DND-41 (cell line): ENCODE results near the gene CARD18.

ENCODE experiments used
- ATAC-seq: fragments of 200-7000 bp; cut with Tn5 transposase; 3 replicates; pipeline ENCODE4 v1.9.1; 2021; ENCODE audit warnings: low read depth; ENCODE audit not compliant: insufficient read depth
- DNase-seq: peaks from one replicate; pipeline ENCODE4 v3.0.0-alpha.2; 2020
- H2AFZ ChIP-seq: 2 replicates; pipeline ENCODE4 v1.6.0; 2012; ENCODE audit warnings: low read depth, low read length
- H3K27ac ChIP-seq: 2 replicates; pipeline ENCODE4 v1.5.1; 2012; ENCODE audit warnings: low read length, inconsistent platforms
- H3K27me3 ChIP-seq: fragments of 200-600 bp; sonication (generic); 2 replicates; pipeline ENCODE4 v1.6.0; 2012; ENCODE audit warnings: low read length, mild to moderate bottlenecking, inconsistent platforms; ENCODE audit not compliant: insufficient read depth, poor library complexity
- H3K36me3 ChIP-seq: 2 replicates; pipeline ENCODE4 v1.5.1; 2012; ENCODE audit warnings: low read length, inconsistent platforms; ENCODE audit not compliant: insufficient read depth
- H3K4me1 ChIP-seq: 2 replicates; pipeline ENCODE4 v1.5.1; 2012; ENCODE audit warnings: mild to moderate bottlenecking, low read length; ENCODE audit not compliant: insufficient read depth
- H3K4me2 ChIP-seq: 2 replicates; pipeline ENCODE4 v1.6.0; 2012; ENCODE audit warnings: mild to moderate bottlenecking, moderate library complexity, low read length, inconsistent platforms; ENCODE audit not compliant: insufficient read depth
- H3K4me3 ChIP-seq, 2 experiments: fragments of 200-600 bp in 1 of 2; shearing (Covaris generic) in 1 of 2; 2 replicates each; pipeline ENCODE4 v1.5.1; 2012 to 2016; ENCODE audit warnings: inconsistent platforms in 2 of 2, low read length in 2 of 2, mild to moderate bottlenecking in 2 of 2, low read depth in 1 of 2, moderate library complexity in 1 of 2
- H3K79me2 ChIP-seq: 2 replicates; pipeline ENCODE4 v1.6.0; 2012; ENCODE audit warnings: low read length, inconsistent platforms; ENCODE audit not compliant: insufficient read depth
- H3K9ac ChIP-seq: 2 replicates; pipeline ENCODE4 v1.6.0; 2012; ENCODE audit warnings: low read depth, mild to moderate bottlenecking, inconsistent platforms, low read length, moderate library complexity
- H3K9me3 ChIP-seq: 2 replicates; pipeline ENCODE4 v1.5.1; 2012; ENCODE audit warnings: low read length, moderate library complexity, mild to moderate bottlenecking, inconsistent platforms; ENCODE audit not compliant: insufficient read depth, severe bottlenecking
- H4K20me1 ChIP-seq: 2 replicates; pipeline ENCODE4 v1.6.0; 2012; ENCODE audit warnings: low read length; ENCODE audit not compliant: insufficient read depth
- CTCF ChIP-seq: IDR thresholded peaks from 2 replicates; pipeline ENCODE4 v1.5.1; 2012; ENCODE audit warnings: borderline replicate concordance, low read length, moderate library complexity, mild to moderate bottlenecking; ENCODE audit not compliant: poor library complexity, severe bottlenecking; ENCODE audit errors: extremely low read depth
- EZH2 ChIP-seq: IDR thresholded peaks from 3 replicates; pipeline ENCODE4 v1.6.1; 2012; ENCODE audit warnings: borderline replicate concordance, low read depth, mild to moderate bottlenecking, moderate library complexity, low read length, inconsistent platforms; ENCODE audit not compliant: severe bottlenecking

The CARD18 gene

GRCh38 chr11:105124756-105125155 lies 14.8 kb downstream of the CARD18 start:
- TF ChIP-seq CTCF (no peak), EZH2 (no peak)
- no peak for ATAC-seq
- no peaks in the 10 kb centered on the region for H3K4me1 ChIP-seq

GRCh38 chr11:105111145-105111944 lies 28.2 kb downstream of the CARD18 start:
- Histone ChIP-seq H3K4me1 (peaks cover 12% of the 10 kb centered on the region), H3K79me2 (no peaks in the 10 kb centered on the region), H3K27ac (no peak overlapping the region), H4K20me1 (no peaks in the 10 kb centered on the region), H2AFZ (peak overlapping the region; percentile 30), H3K9me3 (no peaks in the 10 kb centered on the region), H3K36me3 (no peaks in the 10 kb centered on the region), H3K4me2 (no peak overlapping the region), H3K9ac (no peak overlapping the region), H3K4me3 (no peak overlapping the region), H3K27me3 (no peaks in the 10 kb centered on the region)
- ATAC-seq (no peak), DNase-seq (no peak)
- TF ChIP-seq EZH2 (no peak), CTCF (no peak)

More at GRCh38 chr11:105124756-105125155, 14.8 kb downstream of the CARD18 start:
- Histone ChIP-seq H3K27me3 (no peaks in the 10 kb centered on the region), H3K36me3 (no peaks in the 10 kb centered on the region), H3K4me2 (no peak overlapping the region), H3K9ac (no peak overlapping the region), H4K20me1 (no peaks in the 10 kb centered on the region), H3K9me3 (no peaks in the 10 kb centered on the region), H2AFZ (no peak overlapping the region), H3K4me3 (no peak overlapping the region), H3K79me2 (no peaks in the 10 kb centered on the region), H3K27ac (no peak overlapping the region)
- no peak for DNase-seq

GRCh38 chr11:105110688-105111030 lies 28.9 kb downstream of the CARD18 start:
- Histone ChIP-seq H3K79me2 (no peaks in the 10 kb centered on the region), H3K27me3 (no peaks in the 10 kb centered on the region), H4K20me1 (no peaks in the 10 kb centered on the region), H3K4me2 (no peak overlapping the region), H3K4me3 (no peak overlapping the region), H3K4me1 (peaks cover 12% of the 10 kb centered on the region), H3K36me3 (no peaks in the 10 kb centered on the region), H3K9ac (no peak overlapping the region), H3K27ac (no peak overlapping the region), H3K9me3 (no peaks in the 10 kb centered on the region), H2AFZ (peak overlapping the region; percentile 30)
- ATAC-seq (0 out of 3 replicates have a peak, but pooled peaks have one; percentile 29), DNase-seq (no peak)
- TF ChIP-seq EZH2 (no peak), CTCF (no peak)
